ENCODE data around the gene DENND6A.

- TF ChIP-seq CTCF (IDR thresholded peaks at IDR 0.05; ENCODE audit: insufficient read depth, low read length, poor library complexity, severe bottlenecking) (no peak), EZH2phosphoT487 (conservative IDR thresholded peaks at IDR 0.05; ENCODE audit: low read length) (no peak)
Observed at GRCh38 chr3:57582474-57583168, 110.3 kb downstream of the DENND6A start.
